GM23248 (cell line): ENCODE data around the gene CLCN3. TPM values are rescaled to one million over a fixed set of nuclear protein-coding genes. Genes with fewer than 3 reads are reported as not detected.

ENCODE experiments used
- DNase-seq: peaks from one replicate; pipeline ENCODE4 v3.0.0-alpha.2; 2015
- H2AFZ ChIP-seq: fragments of 200-600 bp; sonication (generic); 2 replicates; pipeline ENCODE4 v1.6.1; 2016; ENCODE audit warnings: antibody characterized with exemption
- H3F3A ChIP-seq: fragments of 200-600 bp; sonication (generic); 2 replicates; pipeline ENCODE4 v1.6.1; 2016; ENCODE audit warnings: mild to moderate bottlenecking, antibody characterized with exemption, mixed run types; ENCODE audit not compliant: insufficient read depth
- H3K27ac ChIP-seq: fragments of 200-600 bp; sonication (generic); 2 replicates; pipeline ENCODE4 v1.5.1; 2016; ENCODE audit warnings: mild to moderate bottlenecking
- H3K27me3 ChIP-seq: fragments of 200-600 bp; sonication (generic); replicated peaks from 2 replicates; pipeline ENCODE4 v1.6.1; 2016; ENCODE audit warnings: mild to moderate bottlenecking; ENCODE audit not compliant: insufficient read depth
- H3K36me3 ChIP-seq: fragments of 200-600 bp; sonication (generic); 2 replicates; pipeline ENCODE4 v1.6.1; 2016; ENCODE audit warnings: low read depth, mild to moderate bottlenecking
- H3K4me1 ChIP-seq: fragments of 200-600 bp; sonication (generic); 2 replicates; pipeline ENCODE4 v1.6.1; 2016; ENCODE audit warnings: mild to moderate bottlenecking; ENCODE audit not compliant: insufficient read depth
- H3K4me2 ChIP-seq: fragments of 200-600 bp; sonication (generic); one replicate; pipeline ENCODE4 v1.6.1; 2016; ENCODE audit warnings: mild to moderate bottlenecking; ENCODE audit not compliant: unreplicated experiment
- H3K4me3 ChIP-seq: fragments of 200-600 bp; sonication (generic); 2 replicates; pipeline ENCODE4 v1.5.1; 2016; ENCODE audit warnings: mild to moderate bottlenecking
- H3K79me2 ChIP-seq: fragments of 200-600 bp; sonication (generic); 2 replicates; pipeline ENCODE4 v1.6.1; 2016; ENCODE audit warnings: mild to moderate bottlenecking; ENCODE audit not compliant: insufficient read depth
- H3K9ac ChIP-seq: fragments of 200-600 bp; sonication (generic); 2 replicates; pipeline ENCODE4 v1.6.1; 2016; ENCODE audit warnings: mild to moderate bottlenecking
- H3K9me2 ChIP-seq: fragments of 200-600 bp; sonication (generic); 2 replicates; pipeline ENCODE4 v1.6.1; 2016; ENCODE audit warnings: mixed run types, mild to moderate bottlenecking, moderate library complexity; ENCODE audit not compliant: insufficient read depth
- H3K9me3 ChIP-seq: fragments of 200-600 bp; sonication (generic); one replicate; pipeline ENCODE4 v1.6.1; 2017; ENCODE audit warnings: low read depth
- H4K20me1 ChIP-seq: fragments of 200-600 bp; sonication (generic); 2 replicates; pipeline ENCODE4 v1.6.0; 2016; ENCODE audit not compliant: insufficient read depth
- EZH2 ChIP-seq: fragments of 200-600 bp; sonication (generic); IDR thresholded peaks from 2 replicates; pipeline ENCODE4 v1.6.1; 2018; ENCODE audit warnings: antibody characterized with exemption, mild to moderate bottlenecking; ENCODE audit not compliant: insufficient read depth, poor library complexity, severe bottlenecking
- EZH2phosphoT487 ChIP-seq: fragments of 200-600 bp; sonication (generic); IDR thresholded peaks from 2 replicates; pipeline ENCODE4 v1.6.1; 2018; ENCODE audit warnings: antibody characterized with exemption, moderate library complexity, mild to moderate bottlenecking, low read depth; ENCODE audit not compliant: insufficient read depth
- WGBS, 2 experiments: methylation state at CpG; one replicate each; pipeline ENCODE4 v1.1.6; 2015 to 2017; ENCODE audit warnings: low lambda C conversion rate in 2 of 2, low coverage in 1 of 2; ENCODE audit errors: missing lambda C conversion rate in 2 of 2; 5-methylcytosine and 5-hydroxymethylcytosine counted together
- in situ Hi-C: fragments of 300-500 bp; cut with MboI; formaldehyde crosslinking; loops from 2 replicates; pipeline ENCODE4 v1.15.0; 2020
- polyA plus RNA-seq: library from polyadenylated mRNA; unstranded; fragments of >200 nt; fragmentation: Nextera tagmentation; extraction: Ambion mirVana; gene quantifications from 2 replicates; pipeline ENCODE4 v1.2.1, GENCODE V29; 2016
- total RNA-seq: library from RNA; depleted of rRNA; stranded (reverse); fragments of >200 nt; shearing (Covaris generic); gene quantifications from 2 replicates; pipeline ENCODE4 v1.2.3, GENCODE V29; 2014

CLCN3 gene
- total and polyA plus RNA-seq, 2 experiments from 2014 or later = 12.2 to 16.4 TPM

DNA sequence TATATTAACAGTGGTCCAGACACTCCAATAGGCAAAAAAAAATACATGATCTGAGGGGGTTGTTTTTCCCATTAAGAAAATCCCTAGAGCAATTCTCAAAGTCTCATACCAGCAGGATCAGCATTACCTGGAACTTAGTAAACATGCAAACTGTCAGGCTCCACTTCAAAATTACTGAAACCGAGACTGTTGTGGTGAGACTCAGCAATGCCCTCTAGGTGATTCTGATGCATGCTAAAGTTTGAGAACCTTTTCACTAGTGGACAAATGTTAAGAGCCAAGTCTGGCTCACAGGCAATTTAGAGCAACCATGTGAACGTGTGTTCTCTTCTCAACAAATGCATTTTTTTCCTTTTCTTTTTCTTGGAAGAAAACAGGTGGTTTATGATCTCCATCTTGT lies 38.2 kb upstream of the CLCN3 start:
- H3K4me2 ChIP-seq = no peak overlapping the region
- H3K9me2 ChIP-seq = no peaks in the 10 kb centered on the region
- H3K9ac ChIP-seq = no peak overlapping the region
- H3K27ac ChIP-seq = no peak overlapping the region
- no peak for DNase-seq
- H3K27me3 ChIP-seq = no peaks in the 10 kb centered on the region
- peaks cover 4% of the 10 kb centered on the region; the same call in 1 of the 2 replicates for H3K36me3 ChIP-seq
- no peak overlapping the region for H2AFZ ChIP-seq
- H3K9me3 ChIP-seq = no peaks in the 10 kb centered on the region
- no peak for TF ChIP-seq EZH2phosphoT487
- no peak for TF ChIP-seq EZH2
- no peaks in the 10 kb centered on the region for H4K20me1 ChIP-seq
- 94 to 100% methylated on average over 2 of the region's 2 CpGs for WGBS, 2 experiments
- H3F3A ChIP-seq = no peaks in the 10 kb centered on the region
- H3K4me3 ChIP-seq = no peak overlapping the region
- H3K4me1 ChIP-seq = peaks cover 13% of the 10 kb centered on the region; the same call in 1 of the 2 replicates
- in situ Hi-C loops = no loop called here
- no peaks in the 10 kb centered on the region for H3K79me2 ChIP-seq

DNA sequence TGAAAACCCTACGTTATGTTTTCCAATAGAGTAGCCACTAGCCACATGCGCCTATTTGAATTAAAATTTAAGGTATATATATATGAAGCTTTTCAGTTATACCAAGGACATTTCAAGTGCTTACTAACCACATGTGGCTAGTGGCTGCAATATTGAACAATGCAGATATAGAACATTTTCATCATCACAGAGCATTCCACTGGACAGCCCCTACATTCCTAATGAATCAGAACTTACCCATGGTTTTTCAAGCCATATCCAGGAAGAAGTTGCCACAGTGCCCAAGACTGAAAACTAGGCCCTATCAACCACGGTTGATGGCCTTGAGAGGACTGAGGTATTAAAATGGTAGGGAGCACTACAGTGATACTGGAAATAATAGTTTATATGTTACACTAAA lies 37.7 kb upstream of the CLCN3 start:
- no peak overlapping the region for H3K4me3 ChIP-seq
- H3K9ac ChIP-seq = no peak overlapping the region
- H3K4me2 ChIP-seq = no peak overlapping the region
- no peak overlapping the region for H3K27ac ChIP-seq
- no peaks in the 10 kb centered on the region for H3K27me3 ChIP-seq
- H3K4me1 ChIP-seq = peaks cover 13% of the 10 kb centered on the region; the same call in 1 of the 2 replicates
- in situ Hi-C loops = no loop called here
- WGBS, 2 experiments = 97% methylated on average over 3 of the region's 3 CpGs
- peak; percentile 18 for DNase-seq
- no peak overlapping the region for H2AFZ ChIP-seq
- no peaks in the 10 kb centered on the region for H3K9me3 ChIP-seq
- no peaks in the 10 kb centered on the region for H3K79me2 ChIP-seq
- no peaks in the 10 kb centered on the region for H4K20me1 ChIP-seq
- no peaks in the 10 kb centered on the region for H3F3A ChIP-seq
- peaks cover 4% of the 10 kb centered on the region; the same call in 1 of the 2 replicates for H3K36me3 ChIP-seq
- no peaks in the 10 kb centered on the region for H3K9me2 ChIP-seq
- TF ChIP-seq EZH2 (no peak), EZH2phosphoT487 (no peak)

DNA sequence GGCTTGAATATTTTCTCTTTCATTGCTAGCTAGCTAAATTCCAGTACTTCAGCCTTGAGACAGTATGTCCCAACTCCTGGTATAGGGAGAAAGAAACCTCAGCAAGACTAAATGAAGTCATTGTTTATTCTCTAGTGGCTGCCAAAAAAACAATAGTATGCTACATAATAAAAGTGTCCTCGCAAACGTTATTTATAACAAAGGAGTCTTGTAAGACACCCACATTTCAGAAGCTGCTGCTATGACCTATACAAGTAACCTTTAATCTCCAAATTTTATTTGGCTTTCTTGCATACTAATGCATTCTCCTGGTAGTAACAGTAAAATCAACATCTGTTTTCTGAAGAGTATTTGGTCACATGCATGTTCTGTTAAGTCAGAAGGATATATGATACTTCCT lies 36.8 kb upstream of the CLCN3 start:
- Histone ChIP-seq H3K4me1 (peaks cover 13% of the 10 kb centered on the region; the same call in 1 of the 2 replicates), H2AFZ (no peak overlapping the region), H3K9me3 (no peaks in the 10 kb centered on the region), H3K4me2 (no peak overlapping the region), H3F3A (no peaks in the 10 kb centered on the region), H3K27ac (no peak overlapping the region), H3K79me2 (no peaks in the 10 kb centered on the region), H3K27me3 (no peaks in the 10 kb centered on the region), H4K20me1 (no peaks in the 10 kb centered on the region), H3K9ac (no peak overlapping the region), H3K36me3 (peaks cover 11% of the 10 kb centered on the region), H3K9me2 (no peaks in the 10 kb centered on the region), H3K4me3 (no peak overlapping the region)
- DNase-seq = peak; percentile 49
- TF ChIP-seq EZH2 (no peak), EZH2phosphoT487 (no peak)
- 34 to 41% methylated on average over 2 of the region's 2 CpGs for WGBS, 2 experiments
- in situ Hi-C loops = no loop called here

DNA sequence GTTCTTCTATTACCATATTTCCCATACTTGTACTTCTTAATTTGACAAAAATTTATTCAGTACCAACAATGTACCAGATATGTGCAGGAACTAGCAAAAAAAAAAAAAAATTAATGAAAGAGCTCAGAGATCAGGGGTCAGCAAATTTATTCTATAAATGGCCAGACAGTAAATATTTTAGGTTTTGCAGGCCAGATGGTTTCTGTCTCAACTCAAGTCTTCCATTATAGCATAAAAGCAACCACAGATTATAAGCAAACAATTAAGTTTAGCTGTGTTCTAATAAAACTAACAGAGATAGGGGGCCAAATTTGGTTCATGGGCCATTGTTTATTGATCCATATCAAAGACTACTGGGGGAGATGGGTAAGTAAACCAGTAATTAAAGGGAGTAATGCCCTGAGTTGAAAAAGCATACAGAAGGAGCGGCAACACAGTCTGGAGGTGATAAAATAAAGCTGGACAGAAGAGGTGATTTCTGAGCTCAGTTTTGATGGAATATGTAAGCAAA lies 27.3 kb upstream of the CLCN3 start:
- no peaks in the 10 kb centered on the region for H3K9me2 ChIP-seq
- no peaks in the 10 kb centered on the region for H4K20me1 ChIP-seq
- DNase-seq = no peak
- H3K4me2 ChIP-seq = no peak overlapping the region
- H2AFZ ChIP-seq = no peak overlapping the region
- H3K79me2 ChIP-seq = no peaks in the 10 kb centered on the region
- H3K9me3 ChIP-seq = no peaks in the 10 kb centered on the region
- H3F3A ChIP-seq = no peaks in the 10 kb centered on the region
- WGBS, 2 experiments = 100% methylated on average over 1 of the region's 1 CpG
- no peak overlapping the region for H3K27ac ChIP-seq
- in situ Hi-C loops = no loop called here
- no peaks in the 10 kb centered on the region for H3K4me1 ChIP-seq
- TF ChIP-seq EZH2 = no peak
- no peak for TF ChIP-seq EZH2phosphoT487
- no peaks in the 10 kb centered on the region for H3K27me3 ChIP-seq
- H3K9ac ChIP-seq = no peak overlapping the region
- no peak overlapping the region for H3K4me3 ChIP-seq
- peaks cover 15% of the 10 kb centered on the region for H3K36me3 ChIP-seq

DNA sequence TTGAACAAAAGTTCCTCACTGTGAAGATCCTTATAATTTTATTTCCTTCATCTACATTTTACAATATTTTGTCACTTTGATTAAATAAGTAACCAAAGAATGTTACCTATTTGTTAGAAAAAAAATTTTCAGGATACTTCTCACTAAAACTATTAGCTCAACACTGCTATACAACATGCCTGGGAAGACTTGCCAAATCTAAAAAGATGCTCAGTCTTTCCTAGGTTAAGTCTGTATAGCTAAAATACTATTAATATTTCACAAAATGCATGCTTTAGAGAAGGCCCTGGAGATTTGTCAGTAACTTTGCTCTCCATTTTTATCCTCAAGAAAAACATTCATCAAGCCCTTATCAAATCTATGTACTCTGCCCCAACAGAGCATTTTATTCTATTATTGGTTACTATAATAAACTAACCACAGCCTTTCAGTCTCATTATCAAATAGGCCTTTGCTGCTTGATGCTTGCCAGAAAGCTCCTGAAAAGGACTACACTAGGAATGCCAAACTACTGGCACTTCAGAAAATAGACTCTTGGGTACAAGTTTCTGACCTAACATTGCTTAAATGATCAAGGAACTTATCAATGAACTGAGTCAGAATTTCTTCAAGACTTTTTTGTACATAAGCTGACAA lies 25.7 kb upstream of the CLCN3 start:
- Histone ChIP-seq H3K9me3 (no peaks in the 10 kb centered on the region), H3K9ac (no peak overlapping the region), H3K79me2 (no peaks in the 10 kb centered on the region), H3K36me3 (0 out of 2 replicates have a peak, but pooled peaks cover under 1% of the 10 kb centered on the region), H3K4me3 (no peak overlapping the region), H4K20me1 (no peaks in the 10 kb centered on the region), H3F3A (no peaks in the 10 kb centered on the region), H3K27ac (no peak overlapping the region), H3K4me1 (no peaks in the 10 kb centered on the region), H3K4me2 (no peak overlapping the region), H3K27me3 (no peaks in the 10 kb centered on the region), H3K9me2 (no peaks in the 10 kb centered on the region), H2AFZ (no peak overlapping the region)
- in situ Hi-C loops = no loop called here
- no peak for DNase-seq
- TF ChIP-seq EZH2 = no peak
- TF ChIP-seq EZH2phosphoT487 = no peak
